BLaER1 treated with 17β-estradiol and CSF1 and Interleukin-3, amounts not matched to agents 10 nM and 100 nM (cell line): ENCODE measurements around the gene PROM2.
"Not testable (repeated sequence)": the region's sequence is repeated elsewhere in the genome, so short reads cannot be mapped to it uniquely, and the experiment has no call there.

Source experiments
- H3K27ac ChIP-seq, 11 experiments: shearing (Covaris generic); formaldehyde crosslinking; 2 replicates each; pipeline ENCODE4 v1.8.1; 2022
- H3K27me3 ChIP-seq, 11 experiments: shearing (Covaris generic); formaldehyde crosslinking; 2 replicates each; pipeline ENCODE4 v1.8.1; 2022
- H3K36me3 ChIP-seq, 11 experiments: shearing (Covaris generic); formaldehyde crosslinking; 2 replicates each; pipeline ENCODE4 v1.8.1; 2022
- H3K4me1 ChIP-seq, 10 experiments: shearing (Covaris generic); formaldehyde crosslinking; 2 replicates each; pipeline ENCODE4 v1.8.1; 2022
- H3K4me2 ChIP-seq, 11 experiments: shearing (Covaris generic); formaldehyde crosslinking; 2 replicates each; pipeline ENCODE4 v1.8.1; 2022
- H3K4me3 ChIP-seq, 10 experiments: shearing (Covaris generic); formaldehyde crosslinking; 2 replicates each; pipeline ENCODE4 v1.8.1; 2022
- H3K9ac ChIP-seq, 11 experiments: shearing (Covaris generic); formaldehyde crosslinking; 2 replicates each; pipeline ENCODE4 v1.8.1; 2022
- H3K9me3 ChIP-seq, 11 experiments: shearing (Covaris generic); formaldehyde crosslinking; replicated peaks in 1 of 11; 2 replicates each; pipeline ENCODE4 v1.8.1; 2022
- H4K20me1 ChIP-seq, 11 experiments: shearing (Covaris generic); formaldehyde crosslinking; 2 replicates each; pipeline ENCODE4 v1.8.1; 2022
- Cebpa-rat ChIP-seq, 11 experiments: shearing (Covaris generic); IDR thresholded peaks; 2 replicates each; pipeline ENCODE4 v1.8.1; 2022

The PROM2 gene

DNA sequence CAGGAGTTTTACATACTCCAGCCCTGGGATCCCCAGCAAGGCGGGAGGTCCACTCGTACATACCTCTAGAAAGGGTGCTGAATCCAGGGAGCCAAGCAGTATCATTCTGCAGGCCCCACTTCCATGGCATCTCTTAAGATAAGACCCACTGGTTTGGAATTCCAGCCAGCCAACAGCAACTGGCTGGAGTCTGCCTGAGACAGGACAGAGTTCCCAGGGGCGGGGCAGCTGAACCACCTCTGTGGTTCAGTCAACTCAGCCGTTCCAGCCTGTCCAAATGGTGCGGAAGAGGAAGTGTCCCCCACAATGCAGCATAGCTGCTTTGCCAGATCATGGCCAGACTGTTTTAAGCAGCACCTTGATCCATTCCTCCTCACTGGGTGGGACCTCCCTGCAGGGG is 33.7 kb upstream of the PROM2 start:
- Histone ChIP-seq H4K20me1 (no peaks in the 10 kb centered on the region), H3K27me3 (no peaks in the 10 kb centered on the region), H3K27ac (no peak overlapping the region), H3K9me3 (peaks cover 31 to 72% (median 43%) of the 10 kb centered on the region in 11 experiments), H3K4me3 (no peak overlapping the region), H3K4me1 (peaks cover 0 to 6% (median 2%) of the 10 kb centered on the region in 10 experiments; a peak in 9 of 20 replicates), H3K36me3 (peaks cover 0 to 5% (median 0%) of the 10 kb centered on the region in 11 experiments; a peak in 1 of 22 replicates), H3K9ac (no peak overlapping the region), H3K4me2 (no peak overlapping the region)
- no peak for TF ChIP-seq Cebpa-rat (IDR thresholded peaks at IDR 0.05)

DNA sequence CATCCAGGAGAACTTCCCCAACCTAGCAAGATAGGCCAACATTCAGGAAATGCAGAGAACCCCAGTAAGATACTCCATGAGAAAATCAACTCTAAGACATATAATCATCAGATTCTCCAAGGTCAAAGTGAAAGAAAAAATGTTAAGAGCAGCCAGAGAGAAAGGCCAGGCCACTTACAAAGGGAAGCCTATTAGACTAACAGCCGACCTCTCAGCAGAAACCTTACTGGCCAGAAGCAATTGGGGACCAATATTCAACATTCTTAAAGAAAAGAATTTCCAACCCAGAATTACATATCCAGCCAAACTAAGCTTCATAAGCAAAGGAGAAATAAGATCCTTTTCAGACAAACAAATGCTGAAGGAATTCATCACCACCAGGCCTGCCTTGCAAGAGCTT is 32.2 kb upstream of the PROM2 start:
- H3K4me3 ChIP-seq, H3K36me3 ChIP-seq, H3K27me3 ChIP-seq, H4K20me1 ChIP-seq, H3K4me1 ChIP-seq, H3K4me2 ChIP-seq, H3K27ac ChIP-seq, H3K9ac ChIP-seq: not testable (repeated sequence)
- peaks cover 35 to 80% (median 43%) of the 10 kb centered on the region in 11 experiments for H3K9me3 ChIP-seq

DNA sequence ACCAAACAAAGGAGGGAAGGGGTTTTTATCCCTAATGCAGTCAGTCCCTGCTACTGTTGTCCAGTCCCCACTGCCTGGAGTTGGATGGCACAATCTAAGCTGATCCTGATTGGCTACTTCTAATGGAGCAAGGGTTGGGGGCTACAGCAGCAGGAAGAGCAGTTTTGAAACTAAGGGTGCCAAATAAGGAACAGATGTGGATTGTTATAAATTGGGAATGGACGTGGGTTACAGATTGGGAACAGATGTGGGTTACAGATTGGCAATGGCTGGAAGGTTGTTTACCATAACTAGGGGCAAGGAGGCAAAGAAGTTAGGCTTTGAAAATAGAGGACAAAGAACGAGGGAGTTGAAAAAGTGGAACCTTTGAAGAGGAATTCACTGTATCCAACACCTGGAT is 16.0 kb upstream of the PROM2 start:
- no peak for TF ChIP-seq Cebpa-rat (IDR thresholded peaks at IDR 0.05)
- Histone ChIP-seq H3K4me1 (peaks cover 0 to 36% (median 7%) of the 10 kb centered on the region in 10 experiments; a peak in 11 of 20 replicates), H3K27me3 (no peaks in the 10 kb centered on the region), H3K9me3 (peaks cover 20 to 35% (median 28%) of the 10 kb centered on the region in 11 experiments; a peak in 21 of 22 replicates), H3K4me2 (no peak overlapping the region), H3K9ac (no peak overlapping the region), H4K20me1 (no peaks in the 10 kb centered on the region), H3K4me3 (no peak overlapping the region), H3K36me3 (no peaks in the 10 kb centered on the region), H3K27ac (no peak overlapping the region)

DNA sequence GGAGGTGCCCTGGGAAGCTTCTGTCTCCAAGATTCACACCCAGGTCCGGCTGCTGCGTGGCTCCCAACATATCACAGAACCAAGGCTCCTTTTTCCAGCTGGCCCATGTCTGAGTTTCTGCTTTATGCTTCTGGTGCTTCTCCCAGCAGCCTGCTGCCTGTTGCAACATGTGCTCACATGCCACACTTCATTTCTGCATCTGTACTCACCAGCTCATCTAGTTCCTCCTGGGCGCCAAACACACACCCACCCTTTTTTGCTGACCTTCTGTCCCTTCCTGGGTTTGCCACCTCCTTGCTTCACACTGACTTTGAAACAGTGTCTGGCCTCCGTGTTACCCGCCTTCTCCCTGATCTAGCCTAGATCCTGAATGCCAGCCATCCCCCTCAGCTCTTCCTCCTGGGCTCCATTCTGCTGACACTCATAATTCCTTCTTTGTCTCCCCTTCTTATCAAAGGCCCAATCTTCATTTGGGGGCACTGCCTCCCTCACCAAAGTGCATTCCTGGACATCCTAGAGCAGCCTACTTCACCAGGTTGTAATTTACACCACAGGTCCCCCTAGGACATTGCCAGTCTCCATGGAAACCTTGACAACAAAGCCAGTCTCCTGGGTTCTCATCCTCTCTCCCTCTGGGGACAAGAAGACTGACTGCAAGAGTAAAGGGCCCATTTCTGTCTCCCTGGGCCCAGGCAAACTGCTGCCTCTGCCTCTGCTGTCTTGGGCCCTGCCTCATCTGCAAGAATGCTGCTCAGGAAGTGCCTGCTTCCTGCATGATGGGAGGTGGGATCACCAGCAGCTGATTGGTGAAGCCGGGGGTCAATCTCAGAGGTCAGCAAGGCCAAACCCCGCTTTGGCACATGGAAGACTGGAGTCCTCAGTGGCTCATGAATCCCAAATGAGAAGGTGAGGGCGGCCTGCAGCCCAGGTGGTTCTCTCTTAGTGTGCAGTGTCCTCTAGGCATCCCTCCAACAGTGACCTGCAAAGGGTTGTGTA is 13.9 kb upstream of the PROM2 start:
- Histone ChIP-seq H3K9me3 (peaks cover 20 to 35% (median 27%) of the 10 kb centered on the region in 11 experiments; a peak in 21 of 22 replicates), H3K9ac (0 out of 22 replicates have a peak overlapping the region, but pooled peaks of 1 of the 11 experiments have one; percentile 26), H3K4me3 (no peak overlapping the region), H3K27ac (peak overlapping the region in 3 of 11 experiments; percentile 42 to 60 (median 49); a peak in 6 of 22 replicates), H3K4me2 (peak overlapping the region in 5 of 11 experiments; percentile 1 to 63 (median 52); a peak in 6 of 22 replicates), H3K36me3 (no peaks in the 10 kb centered on the region), H3K4me1 (peaks cover 0 to 36% (median 7%) of the 10 kb centered on the region in 10 experiments; a peak in 11 of 20 replicates), H3K27me3 (no peaks in the 10 kb centered on the region), H4K20me1 (no peaks in the 10 kb centered on the region)
- TF ChIP-seq Cebpa-rat (IDR thresholded peaks at IDR 0.05), result peak in 2 of 11 experiments; percentile 40 to 48; a peak in 2 of 22 replicates

DNA sequence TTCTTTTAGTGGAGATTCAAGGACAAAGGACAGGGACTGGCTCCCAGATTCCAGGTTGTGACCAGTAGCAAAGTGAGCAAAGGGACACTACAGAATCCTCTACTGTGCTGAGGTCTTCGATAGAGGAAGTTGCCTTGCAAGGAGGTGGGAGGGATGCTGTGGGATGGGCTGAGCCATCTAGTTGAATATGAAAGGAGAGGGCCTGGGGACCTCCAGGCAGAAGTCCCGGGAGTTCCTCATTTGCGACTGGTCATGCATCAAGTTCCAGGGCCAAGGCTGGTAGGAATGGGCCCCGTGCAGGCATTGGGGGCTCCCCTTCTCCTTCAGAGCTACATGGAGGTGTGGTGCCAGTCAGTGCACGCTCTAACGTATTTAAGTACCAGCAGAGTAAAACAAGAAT is 12.6 kb upstream of the PROM2 start:
- peaks cover 18 to 26% (median 22%) of the 10 kb centered on the region in 11 experiments; a peak in 21 of 22 replicates for H3K9me3 ChIP-seq
- peaks cover 0 to 36% (median 9%) of the 10 kb centered on the region in 10 experiments; a peak in 16 of 20 replicates for H3K4me1 ChIP-seq
- H4K20me1 ChIP-seq, result no peaks in the 10 kb centered on the region
- no peak for TF ChIP-seq Cebpa-rat (IDR thresholded peaks at IDR 0.05)
- H3K27ac ChIP-seq, result no peak overlapping the region
- no peak overlapping the region for H3K9ac ChIP-seq
- H3K36me3 ChIP-seq, result no peaks in the 10 kb centered on the region
- H3K27me3 ChIP-seq, result no peaks in the 10 kb centered on the region
- peak overlapping the region in 3 of 11 experiments; percentile 35 to 63 (median 60); a peak in 5 of 22 replicates for H3K4me2 ChIP-seq
- H3K4me3 ChIP-seq, result no peak overlapping the region

DNA sequence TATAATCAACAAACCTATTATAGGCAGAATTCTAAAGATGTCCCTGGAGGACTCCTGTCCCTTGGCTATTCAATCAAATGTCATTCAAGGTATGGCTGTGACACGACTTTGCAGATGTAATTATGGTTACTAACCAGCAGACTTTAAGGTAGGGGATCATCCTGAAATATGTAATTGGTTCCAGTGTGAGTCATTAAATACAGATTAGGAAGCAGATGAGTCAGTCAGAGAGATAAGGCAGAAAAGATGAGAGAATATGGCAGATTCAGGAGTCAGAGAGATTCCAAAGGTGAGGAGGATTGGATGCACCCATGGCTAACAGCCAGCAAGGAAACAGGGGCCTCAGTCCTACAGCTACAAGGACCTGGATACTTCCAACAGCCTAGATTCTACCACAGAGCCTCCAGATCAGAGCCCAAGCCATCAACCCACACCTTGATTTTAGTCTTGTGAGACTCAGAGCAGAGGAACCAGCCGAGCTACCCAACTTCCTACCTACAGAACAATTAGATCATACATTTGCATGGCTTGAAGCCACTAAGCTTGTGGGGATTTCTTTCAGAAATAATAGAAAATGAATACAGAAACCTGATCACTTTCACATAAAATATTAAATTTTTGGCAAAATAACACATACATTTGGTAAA is 11.2 kb upstream of the PROM2 start:
- Histone ChIP-seq H3K9ac (no peak overlapping the region), H3K9me3 (peaks cover 4 to 12% (median 10%) of the 10 kb centered on the region in 11 experiments; a peak in 21 of 22 replicates), H3K27me3 (no peaks in the 10 kb centered on the region), H3K27ac (no peak overlapping the region), H3K4me2 (no peak overlapping the region), H4K20me1 (no peaks in the 10 kb centered on the region), H3K4me3 (no peak overlapping the region), H3K36me3 (no peaks in the 10 kb centered on the region), H3K4me1 (peaks cover 0 to 36% (median 19%) of the 10 kb centered on the region in 10 experiments; a peak in 18 of 20 replicates)
- no peak for TF ChIP-seq Cebpa-rat (IDR thresholded peaks at IDR 0.05)

DNA sequence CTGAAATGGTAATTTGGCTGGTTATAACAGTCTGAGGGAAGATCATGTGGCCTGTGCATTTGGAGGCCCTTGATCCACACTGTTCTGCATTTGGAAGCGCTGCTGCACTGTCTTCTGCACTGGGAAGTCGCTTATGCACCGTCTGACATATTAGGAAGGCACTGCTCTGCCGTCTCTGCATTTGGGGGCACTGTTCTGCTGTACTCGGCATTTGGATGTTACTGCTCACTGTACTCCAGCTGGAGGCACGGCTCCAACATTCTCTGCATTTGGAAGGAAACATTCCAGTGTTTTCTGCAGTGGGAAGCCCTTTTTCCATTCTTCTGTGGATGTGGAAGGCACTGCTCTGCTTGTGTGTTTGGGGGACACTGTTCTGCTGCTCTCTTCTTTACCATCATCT is 9.6 kb upstream of the PROM2 start:
- Histone ChIP-seq H3K4me3 (no peak overlapping the region), H3K9me3 (no peaks in the 10 kb centered on the region), H3K4me2 (no peak overlapping the region), H3K9ac (no peak overlapping the region), H3K27me3 (no peaks in the 10 kb centered on the region), H4K20me1 (no peaks in the 10 kb centered on the region), H3K4me1 (peaks cover 0 to 28% (median 19%) of the 10 kb centered on the region in 10 experiments; a peak in 18 of 20 replicates), H3K27ac (no peak overlapping the region), H3K36me3 (no peaks in the 10 kb centered on the region)
- no peak for TF ChIP-seq Cebpa-rat (IDR thresholded peaks at IDR 0.05)

DNA sequence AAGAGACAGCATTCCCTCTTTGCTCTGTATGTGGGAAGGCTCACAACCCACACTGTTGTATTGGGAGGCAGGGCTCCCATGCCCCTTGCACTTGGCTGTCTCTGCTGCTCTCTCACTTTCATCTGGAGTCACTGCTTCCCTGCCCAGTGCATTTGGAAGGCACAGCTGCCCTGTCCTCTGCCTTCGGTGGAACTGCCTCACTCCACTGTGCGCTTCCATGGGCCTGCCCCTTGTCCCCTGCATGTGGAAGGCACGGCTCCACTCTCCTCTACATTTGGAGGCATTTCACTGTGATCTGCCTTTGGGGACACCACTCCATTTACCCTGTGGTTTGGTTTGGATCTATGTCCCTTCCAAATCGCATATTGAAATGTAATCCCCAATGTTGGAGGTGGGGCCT is 9.1 kb upstream of the PROM2 start:
- peaks cover 0 to 23% (median 15%) of the 10 kb centered on the region in 10 experiments; a peak in 18 of 20 replicates for H3K4me1 ChIP-seq
- no peak overlapping the region for H3K4me2 ChIP-seq
- no peak overlapping the region for H3K4me3 ChIP-seq
- TF ChIP-seq Cebpa-rat (IDR thresholded peaks at IDR 0.05), result no peak
- no peaks in the 10 kb centered on the region for H4K20me1 ChIP-seq
- H3K27ac ChIP-seq, result no peak overlapping the region
- no peak overlapping the region for H3K9ac ChIP-seq
- H3K36me3 ChIP-seq, result no peaks in the 10 kb centered on the region
- no peaks in the 10 kb centered on the region for H3K9me3 ChIP-seq
- no peaks in the 10 kb centered on the region for H3K27me3 ChIP-seq
